Testis (tissue), 2 donors: ENCODE measurements around the gene ADAMTS14.

Source experiments
- CTCF ChIP-seq, 3 experiments: fragments of 450-650 bp in 2 of 3; fragments of 200-600 bp in 1 of 3; sonication (generic) in 1 of 3; IDR thresholded peaks; one replicate each; pipeline ENCODE4 v1.5.1; 2016 to 2019; ENCODE audit warnings: antibody characterized with exemption in 3 of 3, mild to moderate bottlenecking in 2 of 3, moderate library complexity in 1 of 3
- POLR2A ChIP-seq: fragments of 450-650 bp; IDR thresholded peaks from one replicate; pipeline ENCODE4 v1.6.1; 2017; ENCODE audit warnings: antibody characterized with exemption, mild to moderate bottlenecking, moderate library complexity

GRCh38 chr10:70685455-70685911, 13.2 kb downstream of the ADAMTS14 start:
- TF ChIP-seq POLR2A (no peak), CTCF (IDR thresholded peaks at IDR 0.05) (no peak)
